H1 (cell line): ENCODE measurements around the gene SERPINF2. TPM values are rescaled to one million over a fixed set of nuclear protein-coding genes. Genes with fewer than 3 reads are reported as not detected.
A peak's percentile ranks its signal among the peaks of the same experiment; 100 is the strongest.

Source experiments
- CTCF ChIA-PET: fragments of 300-600 bp; sonication (Branson Sonifier 250); formaldehyde crosslinking; loops from one replicate; lab custom pipeline; 2021; ENCODE audit not compliant: partially characterized antibody; lab: Charles Lee
- POLR2A ChIA-PET: fragments of 300-600 bp; sonication (Branson Sonifier 250); formaldehyde crosslinking; loops from one replicate; lab custom pipeline; 2021; ENCODE audit warnings: inconsistent platforms; ENCODE audit not compliant: partially characterized antibody; lab: Charles Lee
- DNase-seq, 2 experiments: peaks; one replicate each; pipeline versions ENCODE4 v3.0.0 to v3.0.0-alpha.2; 2010 to 2022; ENCODE audit warnings: low spot score in 2 of 2, low read depth in 1 of 2, mixed read lengths in 1 of 2
- FAIRE-seq: peaks from 2 replicates; lab custom pipeline; 2011; peaks lifted over from hg19 to GRCh38; lab: Jason Lieb, UNC
- H2AFZ ChIP-seq: 2 replicates; pipeline ENCODE4 v1.8.1; 2012; ENCODE audit warnings: low read length, inconsistent platforms
- H2AK5ac ChIP-seq: 2 replicates; pipeline ENCODE4 v1.6.1; 2013; ENCODE audit warnings: low read depth, low read length
- H2BK120ac ChIP-seq: replicated peaks from 2 replicates; pipeline ENCODE3; 2013; ENCODE audit warnings: low read depth, low read length, inconsistent platforms
- H2BK12ac ChIP-seq: 2 replicates; pipeline ENCODE4 v1.6.1; 2013; ENCODE audit warnings: low read depth, low read length
- H2BK15ac ChIP-seq: 2 replicates; pipeline ENCODE4 v1.6.1; 2013; ENCODE audit warnings: low read length
- H2BK20ac ChIP-seq: 2 replicates; pipeline ENCODE4 v1.6.1; 2013; ENCODE audit warnings: low read length
- H2BK5ac ChIP-seq: 2 replicates; pipeline ENCODE4 v1.6.1; 2013; ENCODE audit warnings: low read depth, low read length
- H3K14ac ChIP-seq: 2 replicates; pipeline ENCODE4 v1.6.1; 2013; ENCODE audit warnings: inconsistent platforms; ENCODE audit not compliant: insufficient read length
- H3K18ac ChIP-seq: 2 replicates; pipeline ENCODE4 v1.6.1; 2013; ENCODE audit warnings: low read length; ENCODE audit errors: extremely low read depth
- H3K23ac ChIP-seq: 2 replicates; pipeline ENCODE4 v1.6.1; 2013; ENCODE audit warnings: inconsistent platforms; ENCODE audit not compliant: insufficient read length
- H3K23me2 ChIP-seq: 2 replicates; pipeline ENCODE4 v1.6.1; 2013; ENCODE audit warnings: low read depth, low read length
- H3K27ac ChIP-seq: 2 replicates; pipeline ENCODE4 v1.6.1; 2011; ENCODE audit warnings: low read depth, low read length, inconsistent platforms
- H3K27me3 ChIP-seq, 4 experiments: replicated peaks in 1 of 4; 1 replicate in 1 of 4; 2 replicates in 3 of 4; pipeline versions ENCODE4 v1.6.1 to v1.8.1; 2011 to 2013; ENCODE audit warnings: low read length in 3 of 4, mild to moderate bottlenecking in 3 of 4, inconsistent platforms in 2 of 4, mixed read lengths in 2 of 4, moderate library complexity in 1 of 4; ENCODE audit not compliant: control insufficient read depth in 3 of 4, insufficient read depth in 3 of 4; ENCODE audit errors: extremely low read depth in 1 of 4
- H3K36me3 ChIP-seq, 4 experiments: 2 replicates each; pipeline versions ENCODE4 v1.6.1 to v1.8.1; 2011 to 2013; ENCODE audit warnings: mild to moderate bottlenecking in 4 of 4, low read length in 3 of 4, moderate library complexity in 2 of 4, control low read depth in 1 of 4, inconsistent platforms in 1 of 4; ENCODE audit not compliant: insufficient read depth in 4 of 4, control insufficient read depth in 2 of 4
- H3K4ac ChIP-seq: replicated peaks from 2 replicates; pipeline ENCODE3; 2013; ENCODE audit warnings: low read length, low read depth, mixed read lengths, inconsistent platforms; ENCODE audit not compliant: insufficient read length
- H3K4me1 ChIP-seq, 4 experiments: replicated peaks in 1 of 4; 1 replicate in 1 of 4; 2 replicates in 3 of 4; pipeline versions ENCODE4 v1.6.1 to v1.8.1; 2011 to 2013; ENCODE audit warnings: low read length in 3 of 4, inconsistent platforms in 2 of 4, mixed read lengths in 1 of 4; ENCODE audit not compliant: insufficient read depth in 4 of 4, control insufficient read depth in 3 of 4
- H3K4me2 ChIP-seq, 2 experiments: 2 replicates each; pipeline versions ENCODE4 v1.6.1 to v1.8.1; 2011 to 2013; ENCODE audit warnings: low read depth in 2 of 2, low read length in 2 of 2, control low read depth in 1 of 2, inconsistent platforms in 1 of 2, mild to moderate bottlenecking in 1 of 2; ENCODE audit not compliant: insufficient read depth in 1 of 2
- H3K4me3 ChIP-seq, 4 experiments: fragments of 200-600, 300-600 bp in 1 of 4; sonication (generic), shearing (Covaris generic), sonication (Bioruptor Twin) in 1 of 4; 2 replicates each; pipeline versions ENCODE4 v1.5.1 to v1.8.1; 2011 to 2016; ENCODE audit warnings: low read length in 4 of 4, low read depth in 3 of 4, control low read depth in 2 of 4, inconsistent platforms in 2 of 4, mild to moderate bottlenecking in 2 of 4, mixed read lengths in 1 of 4, moderate library complexity in 1 of 4; ENCODE audit not compliant: insufficient read depth in 2 of 4; ENCODE audit errors: extremely low read depth in 1 of 4
- H3K56ac ChIP-seq: replicated peaks from 2 replicates; pipeline ENCODE3; 2013; ENCODE audit warnings: low read depth, mild to moderate bottlenecking, mixed read lengths, low read length, inconsistent platforms; ENCODE audit not compliant: insufficient read length
- H3K79me1 ChIP-seq: 2 replicates; pipeline ENCODE4 v1.6.1; 2013; ENCODE audit warnings: low read depth, low read length, control low read depth
- H3K79me2 ChIP-seq, 2 experiments: 2 replicates each; pipeline versions ENCODE4 v1.6.1 to v1.8.1; 2012 to 2013; ENCODE audit warnings: low read length in 2 of 2, mild to moderate bottlenecking in 2 of 2, inconsistent platforms in 1 of 2; ENCODE audit not compliant: insufficient read depth in 2 of 2, control insufficient read depth in 1 of 2
- H3K9ac ChIP-seq, 4 experiments: replicated peaks in 1 of 4; 1 replicate in 1 of 4; 2 replicates in 3 of 4; pipeline versions ENCODE4 v1.6.1 to v1.8.1; 2011 to 2013; ENCODE audit warnings: low read depth in 3 of 4, low read length in 3 of 4, control low read depth in 2 of 4, mild to moderate bottlenecking in 2 of 4, moderate library complexity in 2 of 4, inconsistent platforms in 1 of 4; ENCODE audit errors: extremely low read depth in 1 of 4
- H3K9me3 ChIP-seq, 2 experiments: 2 replicates each; pipeline versions ENCODE4 v1.6.1 to v1.8.1; 2012 to 2013; ENCODE audit warnings: mild to moderate bottlenecking in 2 of 2, moderate library complexity in 2 of 2, control low read depth in 1 of 2, inconsistent platforms in 1 of 2, low read depth in 1 of 2, low read length in 1 of 2, mixed read lengths in 1 of 2; ENCODE audit not compliant: insufficient read depth in 2 of 2
- H4K20me1 ChIP-seq, 2 experiments: replicated peaks in 1 of 2; 2 replicates each; pipeline versions ENCODE3 to v1.8.1; 2011 to 2013; ENCODE audit warnings: inconsistent platforms in 2 of 2, low read length in 2 of 2, mild to moderate bottlenecking in 1 of 2; ENCODE audit not compliant: insufficient read depth in 2 of 2, control insufficient read depth in 1 of 2
- H4K5ac ChIP-seq: 2 replicates; pipeline ENCODE4 v1.6.1; 2013; ENCODE audit warnings: low read length, low read depth, mixed read lengths, inconsistent platforms; ENCODE audit not compliant: insufficient read length
- H4K8ac ChIP-seq: 2 replicates; pipeline ENCODE4 v1.8.0; 2013; ENCODE audit warnings: mild to moderate bottlenecking, moderate library complexity, low read length, inconsistent platforms; ENCODE audit not compliant: insufficient read depth; ENCODE audit errors: extremely low read depth
- H4K91ac ChIP-seq: replicated peaks from 2 replicates; pipeline ENCODE3; 2013; ENCODE audit warnings: low read length, mixed read lengths, inconsistent platforms; ENCODE audit not compliant: insufficient read length
- BRCA1 ChIP-seq: IDR thresholded peaks from 2 replicates; pipeline ENCODE4 v1.6.1; 2012; ENCODE audit warnings: low read depth, low read length, improper control_type of control experiment
- KDM4A ChIP-seq: IDR thresholded peaks from one replicate; pipeline ENCODE4 v1.7.1; 2012; ENCODE audit warnings: low read depth, mild to moderate bottlenecking, moderate library complexity, low read length, inconsistent platforms; ENCODE audit not compliant: severe bottlenecking
- PHF8 ChIP-seq: fragments of 200-600 bp; sonication (generic); conservative IDR thresholded peaks from 2 replicates; pipeline ENCODE4 v1.7.1; 2012; ENCODE audit warnings: low read depth, mild to moderate bottlenecking, inconsistent platforms, low read length, moderate library complexity
- RAD21 ChIP-seq, 2 experiments: IDR thresholded peaks in 1 of 2; conservative IDR thresholded peaks in 1 of 2; 2 replicates each; pipeline ENCODE4 v1.6.1; 2011; ENCODE audit warnings: low read depth in 2 of 2, low read length in 2 of 2, improper control_type of control experiment in 1 of 2, inconsistent platforms in 1 of 2, mild to moderate bottlenecking in 1 of 2, moderate library complexity in 1 of 2
- SIX5 ChIP-seq: IDR thresholded peaks from 2 replicates; pipeline ENCODE4 v1.6.1; 2011; ENCODE audit warnings: mild to moderate bottlenecking, low read depth, low read length
- WGBS, 2 experiments: shearing (Covaris generic) in 1 of 2; methylation state at CpG; one replicate each; pipeline versions ENCODE4 v1.1.6 to v1.1.7; 2013 to 2015; ENCODE audit warnings: low lambda C conversion rate in 2 of 2, mixed read lengths in 2 of 2, inconsistent platforms in 1 of 2, low coverage in 1 of 2, missing lambda C conversion rate in 1 of 2; ENCODE audit not compliant: insufficient replicate concordance in 2 of 2, insufficient coverage in 1 of 2, insufficient read length in 1 of 2; ENCODE audit errors: extremely low coverage in 1 of 2, missing lambda C conversion rate in 1 of 2; 5-methylcytosine and 5-hydroxymethylcytosine counted together
- polyA plus RNA-seq, 7 experiments: library from polyadenylated mRNA; depleted of rRNA in 3 of 7; stranded (reverse) in 5 of 7; unstranded in 2 of 7; fragments of >200 nt in 5 of 7; fragments of 200-250 nt in 2 of 7; gene quantifications; 1 replicate in 5 of 7; 2 replicates in 1 of 7; 4 replicates in 1 of 7; pipeline versions ENCODE4 v1.2.1 to v1.2.3, GENCODE V29; 2011 to 2013; ENCODE audit warnings: missing spikeins in 2 of 7, mixed read lengths in 2 of 7
- total RNA-seq: library from RNA; stranded (reverse); fragmentation: NEBNext Ultra II Directional; extraction: Animal tissue kit (Norgen Biotek cat#: 25700); gene quantifications from 2 replicates; pipeline ENCODE4 v1.2.1, GENCODE V29; 2021
- TF ChIP-seq, protein P1 (sequence below): IDR thresholded peaks from 2 replicates; pipeline ENCODE4 v1.6.1; 2012; ENCODE audit warnings: inconsistent platforms

The SERPINF2 gene
- total and polyA plus RNA-seq, 2 of the 8 experiments (the other 6 are each of a cell fraction or from before 2014, with no cell fraction given): 1.8 to 3.2 TPM

DNA sequence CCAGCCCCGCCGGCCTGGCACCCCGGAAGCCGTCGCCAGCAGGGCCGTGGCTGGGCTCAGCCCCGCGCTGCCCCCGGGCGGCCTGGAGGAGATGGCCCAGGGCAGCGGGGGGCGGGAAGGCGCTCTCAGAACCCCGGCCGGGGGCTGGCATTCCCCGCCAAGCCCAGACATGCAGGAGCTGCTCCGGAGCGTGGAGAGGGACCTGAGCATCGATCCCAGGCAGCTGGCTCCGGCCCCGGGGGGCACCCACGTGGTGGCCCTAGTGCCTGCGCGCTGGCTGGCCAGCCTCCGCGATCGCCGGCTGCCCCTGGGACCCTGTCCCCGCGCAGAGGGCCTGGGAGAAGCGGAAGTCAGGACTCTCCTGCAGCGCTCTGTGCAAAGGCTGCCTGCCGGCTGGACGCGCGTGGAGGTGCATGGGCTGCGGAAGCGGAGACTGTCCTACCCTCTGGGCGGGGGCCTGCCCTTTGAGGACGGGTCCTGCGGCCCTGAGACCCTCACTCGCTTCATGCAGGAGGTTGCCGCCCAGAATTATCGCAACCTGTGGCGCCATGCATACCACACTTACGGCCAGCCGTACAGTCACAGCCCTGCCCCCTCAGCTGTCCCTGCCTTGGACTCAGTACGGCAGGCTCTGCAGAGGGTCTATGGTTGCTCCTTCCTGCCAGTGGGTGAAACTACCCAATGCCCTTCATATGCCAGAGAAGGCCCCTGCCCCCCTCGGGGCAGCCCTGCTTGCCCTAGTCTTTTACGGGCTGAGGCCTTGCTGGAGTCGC is 17.6 kb upstream of the SERPINF2 start:
- H3K18ac ChIP-seq: no peak overlapping the region; the same call in 1 of the 2 replicates
- H3K27me3 ChIP-seq: 0 out of 7 replicates have a peak, but pooled peaks cover 0 to 2% (median 0%) of the 10 kb centered on the region in 4 experiments
- no peak overlapping the region for H3K4ac ChIP-seq
- peak overlapping the region; percentile 39 to 78 (median 45) for H3K4me3 ChIP-seq
- ChIA-PET POLR2A (interaction anchor here (0.9 to 3.1 kb wide), 7 partner anchors 8 to 41 kb away, joined by 3 to 17 read pairs (median 5); partner anchors contain the start of gene SERPINF1), CTCF (interaction anchor here (1.0 to 2.5 kb wide), 9 partner anchors 11 to 61 kb away, joined by 3 to 15 read pairs (median 3); partner anchors contain the start of gene SERPINF1)
- H3K9me3 ChIP-seq: no peaks in the 10 kb centered on the region
- H3K27ac ChIP-seq: no peak overlapping the region
- no peak overlapping the region for H2BK120ac ChIP-seq
- H2AFZ ChIP-seq: no peak overlapping the region
- no peaks in the 10 kb centered on the region; a peak in 1 of 8 replicates for H3K36me3 ChIP-seq
- no peak overlapping the region for H2BK20ac ChIP-seq
- no peak overlapping the region for H3K23ac ChIP-seq
- H2AK5ac ChIP-seq: no peak overlapping the region
- H4K91ac ChIP-seq: peak overlapping the region; percentile 65
- H3K14ac ChIP-seq: no peak overlapping the region
- peaks cover 4% of the 10 kb centered on the region; the same call in 1 of the 2 replicates for H3K79me1 ChIP-seq
- H3K79me2 ChIP-seq: no peaks in the 10 kb centered on the region; a peak in 1 of 4 replicates
- no peak overlapping the region for H4K5ac ChIP-seq
- H3K56ac ChIP-seq: no peak overlapping the region
- H2BK5ac ChIP-seq: no peak overlapping the region; the same call in 1 of the 2 replicates
- peaks cover 8% of the 10 kb centered on the region; the same call in 1 of the 2 replicates for H3K23me2 ChIP-seq
- H2BK12ac ChIP-seq: 0 out of 2 replicates have a peak overlapping the region, but pooled peaks have one; percentile 5
- FAIRE-seq: no peak
- H4K20me1 ChIP-seq: peaks cover 0 to 5% of the 10 kb centered on the region in 2 experiments
- peaks cover 0 to 5% (median 3%) of the 10 kb centered on the region in 4 experiments; a peak in 5 of 7 replicates for H3K4me1 ChIP-seq
- peak overlapping the region; percentile 81 for H4K8ac ChIP-seq
- DNase-seq: peak in 1 of 2 experiments; percentile 71
- WGBS, 2 experiments: 45% methylated on average over 38 of the region's 51 CpGs; no CpG with 5 or more reads in 1 of the 2 experiments
- no peak for TF ChIP-seq BRCA1
- TF ChIP-seq RAD21 (IDR thresholded peaks at IDR 0.05 in 1 of 2, conservative IDR thresholded peaks at IDR 0.05 in 1 of 2; ENCODE audit: low read depth in 2 of 2, low read length in 2 of 2): no peak; a peak in 1 of 4 replicates
- TF ChIP-seq SIX5: no peak
- TF ChIP-seq, protein P1, sequence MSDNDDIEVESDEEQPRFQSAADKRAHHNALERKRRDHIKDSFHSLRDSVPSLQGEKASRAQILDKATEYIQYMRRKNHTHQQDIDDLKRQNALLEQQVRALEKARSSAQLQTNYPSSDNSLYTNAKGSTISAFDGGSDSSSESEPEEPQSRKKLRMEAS: peak; percentile 76
- TF ChIP-seq KDM4A: no peak
- 0 out of 2 replicates have a peak, but pooled peaks have one; percentile 32 for TF ChIP-seq PHF8
- H3K9ac ChIP-seq: peak overlapping the region in 1 of 4 experiments; percentile 35; a peak in 3 of 7 replicates
- H3K4me2 ChIP-seq: peak overlapping the region; percentile 44 to 95
- no peak overlapping the region for H2BK15ac ChIP-seq
